ENCODE data around the gene PFKFB1.

PFKFB1 gene

GRCh38 chrX:54920610-54921426 is 73.2 kb downstream of the PFKFB1 start, which contains the start of gene TRO:
Gene TRO (plus strand): TSS chrX:54920824. CDS start chrX:54922247, 1,423 bp downstream.
- no peak for DNase-seq

GRCh38 chrX:54909941-54910340 is 84.0 kb downstream of the PFKFB1 start:
- no peak for DNase-seq

- DNase-seq, result no peak
Measured at GRCh38 chrX:54894159-54894558, 99.8 kb downstream of the PFKFB1 start.

GRCh38 chrX:54891573-54891972 is 102.4 kb downstream of the PFKFB1 start:
- no peak for DNase-seq

GRCh38 chrX:54885740-54886139 is 108.2 kb downstream of the PFKFB1 start:
- DNase-seq, result no peak
